DND-41 (cell line): ENCODE data around the gene RSAD2.

Experiments used
- ATAC-seq: fragments of 200-7000 bp; cut with Tn5 transposase; 3 replicates; pipeline ENCODE4 v1.9.1; 2021; ENCODE audit warnings: low read depth; ENCODE audit not compliant: insufficient read depth
- DNase-seq: peaks from one replicate; pipeline ENCODE4 v3.0.0-alpha.2; 2020
- H2AFZ ChIP-seq: 2 replicates; pipeline ENCODE4 v1.6.0; 2012; ENCODE audit warnings: low read depth, low read length
- H3K27ac ChIP-seq: 2 replicates; pipeline ENCODE4 v1.5.1; 2012; ENCODE audit warnings: low read length, inconsistent platforms
- H3K27me3 ChIP-seq: fragments of 200-600 bp; sonication (generic); 2 replicates; pipeline ENCODE4 v1.6.0; 2012; ENCODE audit warnings: low read length, mild to moderate bottlenecking, inconsistent platforms; ENCODE audit not compliant: insufficient read depth, poor library complexity
- H3K36me3 ChIP-seq: 2 replicates; pipeline ENCODE4 v1.5.1; 2012; ENCODE audit warnings: low read length, inconsistent platforms; ENCODE audit not compliant: insufficient read depth
- H3K4me1 ChIP-seq: 2 replicates; pipeline ENCODE4 v1.5.1; 2012; ENCODE audit warnings: mild to moderate bottlenecking, low read length; ENCODE audit not compliant: insufficient read depth
- H3K4me2 ChIP-seq: 2 replicates; pipeline ENCODE4 v1.6.0; 2012; ENCODE audit warnings: mild to moderate bottlenecking, moderate library complexity, low read length, inconsistent platforms; ENCODE audit not compliant: insufficient read depth
- H3K4me3 ChIP-seq, 2 experiments: fragments of 200-600 bp in 1 of 2; shearing (Covaris generic) in 1 of 2; 2 replicates each; pipeline ENCODE4 v1.5.1; 2012 to 2016; ENCODE audit warnings: inconsistent platforms in 2 of 2, low read length in 2 of 2, mild to moderate bottlenecking in 2 of 2, low read depth in 1 of 2, moderate library complexity in 1 of 2
- H3K79me2 ChIP-seq: 2 replicates; pipeline ENCODE4 v1.6.0; 2012; ENCODE audit warnings: low read length, inconsistent platforms; ENCODE audit not compliant: insufficient read depth
- H3K9ac ChIP-seq: 2 replicates; pipeline ENCODE4 v1.6.0; 2012; ENCODE audit warnings: low read depth, mild to moderate bottlenecking, inconsistent platforms, low read length, moderate library complexity
- H3K9me3 ChIP-seq: 2 replicates; pipeline ENCODE4 v1.5.1; 2012; ENCODE audit warnings: low read length, moderate library complexity, mild to moderate bottlenecking, inconsistent platforms; ENCODE audit not compliant: insufficient read depth, severe bottlenecking
- H4K20me1 ChIP-seq: 2 replicates; pipeline ENCODE4 v1.6.0; 2012; ENCODE audit warnings: low read length; ENCODE audit not compliant: insufficient read depth
- CTCF ChIP-seq: IDR thresholded peaks from 2 replicates; pipeline ENCODE4 v1.5.1; 2012; ENCODE audit warnings: borderline replicate concordance, low read length, moderate library complexity, mild to moderate bottlenecking; ENCODE audit not compliant: poor library complexity, severe bottlenecking; ENCODE audit errors: extremely low read depth
- EZH2 ChIP-seq: IDR thresholded peaks from 3 replicates; pipeline ENCODE4 v1.6.1; 2012; ENCODE audit warnings: borderline replicate concordance, low read depth, mild to moderate bottlenecking, moderate library complexity, low read length, inconsistent platforms; ENCODE audit not compliant: severe bottlenecking

The RSAD2 gene

DNA sequence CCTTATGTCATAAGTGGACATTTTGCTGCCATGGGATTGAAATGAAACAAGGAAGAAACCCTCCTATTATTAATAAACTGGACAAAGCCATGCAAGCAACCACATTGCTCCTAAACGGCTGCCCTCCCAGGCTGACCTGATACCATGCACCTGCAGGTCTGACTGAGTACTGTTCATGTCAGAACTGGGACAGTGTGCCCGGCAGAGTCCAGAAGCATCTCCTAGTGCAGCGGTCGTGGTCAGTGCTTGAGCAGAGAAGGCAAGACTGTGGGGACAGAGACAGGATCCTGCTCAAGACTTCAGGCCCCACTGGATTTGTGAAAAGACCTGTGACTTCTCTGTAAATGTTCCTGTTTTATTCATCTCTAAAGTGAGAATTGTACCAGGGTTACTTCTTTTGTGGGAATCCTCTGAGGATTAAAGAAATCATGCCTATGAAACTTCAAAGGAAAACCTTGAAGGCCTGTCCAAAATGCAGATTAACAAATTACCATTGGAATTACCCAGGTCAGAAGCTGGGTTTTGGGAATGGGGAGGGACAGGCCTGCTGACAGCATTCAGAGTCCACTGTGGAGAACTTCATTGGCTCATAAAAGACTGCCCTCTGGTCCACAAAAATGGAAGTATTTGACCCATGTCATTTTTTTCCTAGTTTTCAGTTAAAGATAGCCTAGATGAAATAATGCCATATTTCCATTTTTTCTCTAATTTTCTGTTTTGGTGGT lies 53.5 kb downstream of the RSAD2 start:
- H3K36me3 ChIP-seq = peaks cover 26% of the 10 kb centered on the region
- peaks cover 100% of the 10 kb centered on the region for H3K79me2 ChIP-seq
- H3K9me3 ChIP-seq = no peaks in the 10 kb centered on the region
- H4K20me1 ChIP-seq = peaks cover 70% of the 10 kb centered on the region
- no peak overlapping the region for H3K27ac ChIP-seq
- no peak overlapping the region for H3K4me3 ChIP-seq
- no peaks in the 10 kb centered on the region for H3K27me3 ChIP-seq
- ATAC-seq (no peak), DNase-seq (no peak)
- H3K9ac ChIP-seq = no peak overlapping the region
- peaks cover 46% of the 10 kb centered on the region for H3K4me1 ChIP-seq
- H3K4me2 ChIP-seq = no peak overlapping the region
- no peak overlapping the region for H2AFZ ChIP-seq
- TF ChIP-seq EZH2 = no peak
- no peak for TF ChIP-seq CTCF

GRCh38 chr2:6931753-6932152 lies 54.2 kb downstream of the RSAD2 start:
- no peak overlapping the region for H3K4me2 ChIP-seq
- no peaks in the 10 kb centered on the region for H3K9me3 ChIP-seq
- no peak overlapping the region for H2AFZ ChIP-seq
- ATAC-seq = no peak
- no peak for DNase-seq
- H3K9ac ChIP-seq = no peak overlapping the region
- H4K20me1 ChIP-seq = peaks cover 70% of the 10 kb centered on the region
- no peak overlapping the region for H3K27ac ChIP-seq
- no peaks in the 10 kb centered on the region for H3K27me3 ChIP-seq
- peaks cover 40% of the 10 kb centered on the region for H3K4me1 ChIP-seq
- TF ChIP-seq EZH2 = no peak
- no peak for TF ChIP-seq CTCF
- peaks cover 100% of the 10 kb centered on the region for H3K79me2 ChIP-seq
- no peak overlapping the region for H3K4me3 ChIP-seq
- peaks cover 20% of the 10 kb centered on the region for H3K36me3 ChIP-seq

DNA sequence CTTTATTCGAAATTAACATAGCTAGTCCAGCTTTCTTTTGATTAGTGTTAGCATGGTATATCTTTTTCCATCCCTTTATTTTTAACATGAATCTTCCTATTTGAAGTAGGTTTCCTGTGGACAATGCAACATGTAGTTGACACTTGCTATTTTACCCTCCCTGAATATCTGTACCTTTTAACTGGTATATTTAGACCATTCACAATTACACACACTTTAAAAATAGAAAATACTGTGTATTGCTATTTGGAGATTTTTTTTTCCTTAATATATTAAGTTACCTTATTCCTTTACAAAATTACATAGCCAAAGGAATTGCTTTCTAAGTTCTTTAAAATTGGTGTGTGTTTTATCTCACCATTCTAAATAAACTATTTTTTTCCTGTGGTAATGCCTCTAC lies 54.6 kb downstream of the RSAD2 start:
- peaks cover 70% of the 10 kb centered on the region for H4K20me1 ChIP-seq
- H3K4me1 ChIP-seq = peaks cover 38% of the 10 kb centered on the region
- no peak overlapping the region for H3K9ac ChIP-seq
- no peaks in the 10 kb centered on the region for H3K27me3 ChIP-seq
- H2AFZ ChIP-seq = no peak overlapping the region
- ATAC-seq (no peak), DNase-seq (no peak)
- no peak overlapping the region for H3K27ac ChIP-seq
- no peak overlapping the region for H3K4me2 ChIP-seq
- no peaks in the 10 kb centered on the region for H3K9me3 ChIP-seq
- H3K4me3 ChIP-seq = no peak overlapping the region
- peaks cover 15% of the 10 kb centered on the region for H3K36me3 ChIP-seq
- H3K79me2 ChIP-seq = peaks cover 100% of the 10 kb centered on the region
- TF ChIP-seq CTCF (no peak), EZH2 (no peak)

DNA sequence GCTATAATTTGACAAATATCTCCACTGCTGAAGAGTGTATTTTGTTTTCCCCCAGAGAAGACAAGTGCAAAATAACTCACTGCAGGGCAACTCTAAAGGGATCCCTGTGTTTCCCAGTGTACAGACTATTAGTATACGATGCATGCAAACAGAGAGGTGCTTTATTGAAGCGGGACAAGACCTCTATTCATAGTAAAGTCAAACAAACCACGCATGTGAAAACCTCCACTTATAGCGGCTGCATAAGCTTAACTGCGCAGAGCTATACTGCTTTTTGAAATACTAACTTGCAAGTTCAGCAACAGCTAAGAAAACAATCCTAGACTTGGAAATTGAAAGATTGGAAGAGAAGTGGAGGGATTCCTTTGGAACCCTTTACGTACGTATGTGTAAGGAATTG lies 55.3 kb downstream of the RSAD2 start:
- Histone ChIP-seq H3K36me3 (peaks cover 11% of the 10 kb centered on the region), H3K27me3 (no peaks in the 10 kb centered on the region), H4K20me1 (peaks cover 70% of the 10 kb centered on the region), H3K27ac (no peak overlapping the region), H2AFZ (no peak overlapping the region), H3K9ac (no peak overlapping the region), H3K9me3 (no peaks in the 10 kb centered on the region), H3K4me1 (peaks cover 33% of the 10 kb centered on the region), H3K4me2 (no peak overlapping the region), H3K79me2 (peaks cover 100% of the 10 kb centered on the region), H3K4me3 (no peak overlapping the region)
- ATAC-seq = no peak
- no peak for TF ChIP-seq EZH2
- DNase-seq = no peak
